GM10847 (cell line): ENCODE data around the gene GPR55.

Source experiments
- POLR2A ChIP-seq: IDR thresholded peaks from 2 replicates; pipeline ENCODE4 v1.6.1; 2011; ENCODE audit not compliant: insufficient read length; ENCODE audit errors: extremely low read depth

GPR55 gene

GRCh38 chr2:230868161-230868946, 56.7 kb downstream of the GPR55 start:
- TF ChIP-seq POLR2A = no peak

GRCh38 chr2:230866756-230867523, 58.1 kb downstream of the GPR55 start:
- TF ChIP-seq POLR2A = no peak

DNA sequence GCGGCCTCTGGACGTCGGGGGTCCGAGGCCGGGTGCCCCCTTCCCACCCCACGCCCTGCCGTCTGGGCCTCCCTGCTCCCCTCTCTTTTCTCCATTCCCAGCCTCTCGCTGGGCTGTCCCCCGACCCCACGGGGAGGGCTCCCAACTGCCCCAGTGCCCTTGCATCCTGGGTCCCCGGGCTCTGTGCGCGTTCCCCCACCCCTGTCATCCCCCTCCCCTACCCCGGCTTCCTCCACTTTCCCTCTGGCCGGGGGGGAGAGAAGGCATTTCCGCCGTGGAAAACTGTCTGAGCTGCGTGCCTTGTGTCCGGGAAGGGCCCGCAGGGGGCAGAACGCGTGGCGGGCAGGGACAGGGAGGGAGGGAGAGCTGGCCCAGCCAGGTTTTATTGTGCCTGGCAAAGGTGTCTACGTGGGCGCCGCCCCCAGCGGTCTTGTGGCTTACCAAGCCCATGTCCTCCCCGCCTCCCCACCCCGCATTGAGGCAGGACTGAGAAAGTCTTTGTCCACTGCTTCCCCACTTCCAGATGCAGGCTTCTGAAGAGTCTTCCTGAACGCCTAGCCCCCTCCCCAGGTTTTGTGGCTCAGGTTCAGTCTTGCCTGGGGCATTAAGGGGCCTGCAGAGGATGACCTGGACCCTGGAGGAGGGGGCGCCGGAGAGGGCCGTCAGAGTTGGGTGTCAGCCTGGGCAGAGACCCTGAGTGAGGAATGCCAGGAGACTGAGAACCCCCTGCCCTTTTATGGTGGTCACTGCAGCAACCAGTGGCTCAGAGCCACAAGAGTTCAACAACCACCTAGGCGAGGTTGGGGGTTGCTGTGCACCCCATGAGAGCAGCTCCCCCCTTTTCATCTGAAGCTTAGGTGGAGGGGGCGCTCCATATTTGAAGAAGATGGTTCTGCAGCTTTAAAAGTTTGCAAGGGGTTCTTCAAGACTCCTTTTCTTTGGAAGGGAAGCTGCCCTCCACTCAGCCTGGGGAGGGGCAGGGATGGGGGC, 59.0 kb downstream of the GPR55 start:
- no peak for TF ChIP-seq POLR2A

GRCh38 chr2:230865307-230865765, 59.7 kb downstream of the GPR55 start:
- no peak for TF ChIP-seq POLR2A

GRCh38 chr2:230864605-230865306, 60.3 kb downstream of the GPR55 start, which contains the start of gene ITM2C:
TSS of gene ITM2C (plus strand) at chr2:230864942. CDS start at chr2:230865026, 84 bp downstream.
- TF ChIP-seq POLR2A = peak; percentile 59

DNA sequence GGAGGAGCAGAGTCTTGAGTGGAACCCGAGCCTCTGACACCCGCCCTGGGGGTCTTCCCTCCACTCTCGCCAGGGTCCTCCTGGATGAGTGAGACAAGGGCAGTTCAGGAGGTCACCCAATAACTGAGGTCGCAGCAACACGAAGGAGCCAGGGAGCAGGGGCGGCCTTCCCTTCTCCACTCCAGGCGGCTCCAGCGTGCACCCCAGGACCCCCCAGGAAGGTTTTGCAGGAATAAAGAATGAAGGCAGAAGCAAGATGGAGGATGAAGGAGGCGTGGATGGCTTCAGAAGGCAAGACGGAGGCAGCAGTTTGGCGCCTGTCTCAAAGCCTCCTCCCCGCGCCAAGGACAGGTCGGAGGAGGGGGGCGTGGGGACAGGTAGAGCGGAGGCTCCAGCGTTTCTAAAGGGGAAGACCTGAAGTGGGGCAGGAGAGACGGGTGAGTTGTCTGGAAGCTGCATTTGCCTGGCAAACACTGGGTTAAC, 60.9 kb downstream of the GPR55 start:
- TF ChIP-seq POLR2A = no peak

DNA sequence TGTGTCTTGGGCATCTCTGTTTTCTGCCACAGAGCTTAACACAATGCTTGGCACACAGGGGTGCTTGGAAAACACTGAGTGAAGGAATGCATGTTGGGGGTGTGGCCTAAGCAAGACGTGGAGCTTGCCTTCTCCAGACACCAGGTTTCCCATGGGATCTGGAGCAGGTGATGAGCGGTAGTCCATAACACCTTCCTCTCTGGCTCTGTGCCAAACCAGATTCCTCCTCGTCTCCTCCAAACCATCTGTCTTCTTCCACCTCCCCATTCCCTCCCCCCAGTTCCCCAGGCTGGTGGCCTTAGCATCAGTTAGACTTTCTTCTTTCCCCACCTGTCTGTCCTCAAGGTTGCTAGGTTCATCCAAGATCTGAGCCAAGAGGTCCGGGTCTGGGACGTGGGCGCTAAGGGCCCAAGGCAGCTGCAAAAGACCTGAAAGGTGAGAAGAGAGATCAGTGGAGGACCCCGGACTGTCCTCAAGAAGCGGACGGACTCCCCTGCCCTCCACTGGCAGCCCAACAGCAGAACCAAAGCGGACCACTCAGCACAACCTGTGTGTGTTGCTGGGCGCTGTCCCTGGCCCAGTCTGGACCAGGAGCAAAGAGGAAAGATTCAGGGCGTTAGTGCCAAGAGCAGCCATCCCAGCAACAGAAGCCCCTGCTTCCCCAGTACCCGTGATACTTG, 61.5 kb downstream of the GPR55 start:
- TF ChIP-seq POLR2A = no peak

DNA sequence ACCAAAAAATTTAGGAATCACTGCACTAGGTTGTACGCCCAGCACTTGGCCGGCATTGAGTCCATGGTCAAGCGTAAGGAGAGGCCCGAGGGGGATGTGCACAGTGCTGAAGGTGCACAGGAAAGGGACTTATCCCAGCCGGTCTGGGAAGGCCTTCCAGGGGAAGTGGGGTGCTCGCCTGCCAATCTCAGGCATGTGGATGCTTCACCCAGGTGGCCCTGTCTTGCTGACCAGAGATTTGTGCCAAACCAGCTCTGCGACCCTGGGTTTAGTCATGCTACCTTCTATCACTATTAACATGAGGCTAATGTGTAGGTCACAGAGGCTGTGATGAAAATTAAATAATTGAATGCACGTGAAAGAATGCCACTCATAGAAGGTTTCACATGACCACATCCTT, 62.0 kb downstream of the GPR55 start:
- TF ChIP-seq POLR2A = no peak

GRCh38 chr2:230862292-230862691, 62.8 kb downstream of the GPR55 start:
- no peak for TF ChIP-seq POLR2A

GRCh38 chr2:230861552-230862255, 63.3 kb downstream of the GPR55 start:
- no peak for TF ChIP-seq POLR2A
